Measurements from ENCODE around the gene ABTB1.

DNA sequence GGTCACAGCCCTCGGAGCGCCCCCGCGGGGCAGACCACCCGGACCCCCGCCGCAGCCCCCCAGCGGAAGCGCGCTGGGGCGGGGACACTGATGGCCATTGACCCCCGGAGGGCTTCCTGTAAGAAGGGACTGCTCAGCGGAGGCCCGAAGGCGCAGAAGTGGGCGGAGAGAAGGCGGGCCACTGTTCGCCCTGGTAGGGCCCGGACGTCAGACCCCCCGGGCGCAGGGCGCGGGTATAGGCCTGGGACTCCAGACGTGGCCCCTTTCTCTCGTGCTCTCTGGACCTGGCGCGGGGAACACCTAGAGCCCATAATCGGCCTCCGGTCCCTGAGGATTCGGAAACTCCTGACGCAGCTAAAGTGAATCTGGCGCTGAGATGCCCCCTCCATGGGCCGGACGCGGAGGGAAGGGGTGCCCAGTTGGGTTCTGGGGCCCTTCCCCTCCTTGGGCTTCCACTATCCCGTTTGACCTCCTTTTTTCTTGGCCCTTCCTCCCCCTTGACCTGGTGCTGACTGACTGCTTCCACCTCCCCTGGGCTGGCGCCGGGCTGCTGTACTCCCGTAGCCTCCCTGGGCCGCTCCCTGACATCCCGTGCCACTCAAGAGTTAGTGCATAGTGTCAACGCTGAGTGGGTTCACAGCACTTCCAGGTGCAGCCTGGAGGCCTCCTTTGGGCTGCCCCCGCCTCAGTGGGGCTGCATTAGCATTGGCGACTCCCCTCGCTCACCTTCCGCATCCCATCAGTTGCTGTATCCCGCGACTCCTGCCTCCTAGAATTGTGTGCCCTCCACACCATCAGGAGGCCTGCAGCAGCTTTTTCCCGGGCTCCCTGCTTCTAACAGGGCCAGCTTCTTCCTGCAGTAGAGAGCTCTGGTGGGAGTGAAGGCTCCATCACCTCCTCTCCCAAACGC lies 694 bp downstream of the ABTB1 start:
- TF ChIP-seq, protein P1, sequence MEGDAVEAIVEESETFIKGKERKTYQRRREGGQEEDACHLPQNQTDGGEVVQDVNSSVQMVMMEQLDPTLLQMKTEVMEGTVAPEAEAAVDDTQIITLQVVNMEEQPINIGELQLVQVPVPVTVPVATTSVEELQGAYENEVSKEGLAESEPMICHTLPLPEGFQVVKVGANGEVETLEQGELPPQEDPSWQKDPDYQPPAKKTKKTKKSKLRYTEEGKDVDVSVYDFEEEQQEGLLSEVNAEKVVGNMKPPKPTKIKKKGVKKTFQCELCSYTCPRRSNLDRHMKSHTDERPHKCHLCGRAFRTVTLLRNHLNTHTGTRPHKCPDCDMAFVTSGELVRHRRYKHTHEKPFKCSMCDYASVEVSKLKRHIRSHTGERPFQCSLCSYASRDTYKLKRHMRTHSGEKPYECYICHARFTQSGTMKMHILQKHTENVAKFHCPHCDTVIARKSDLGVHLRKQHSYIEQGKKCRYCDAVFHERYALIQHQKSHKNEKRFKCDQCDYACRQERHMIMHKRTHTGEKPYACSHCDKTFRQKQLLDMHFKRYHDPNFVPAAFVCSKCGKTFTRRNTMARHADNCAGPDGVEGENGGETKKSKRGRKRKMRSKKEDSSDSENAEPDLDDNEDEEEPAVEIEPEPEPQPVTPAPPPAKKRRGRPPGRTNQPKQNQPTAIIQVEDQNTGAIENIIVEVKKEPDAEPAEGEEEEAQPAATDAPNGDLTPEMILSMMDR (conservative IDR thresholded peaks at IDR 0.05; ENCODE audit: low read depth, low read length) = no peak
- TF ChIP-seq EZH2phosphoT487 (IDR thresholded peaks at IDR 0.05; ENCODE audit: borderline replicate concordance, low read length) = no peak
- no peak for TF ChIP-seq EZH2 (IDR thresholded peaks at IDR 0.05; ENCODE audit: low read length, unreplicated experiment)
